K562 (cell line): ENCODE measurements around the gene IPO11. TPM values are rescaled to one million over a fixed set of nuclear protein-coding genes. Genes with fewer than 3 reads are reported as not detected.

ENCODE experiments used
- CEBPB ChIP-seq: fragments of 450-650 bp; IDR thresholded peaks from 2 replicates; pipeline ENCODE4 v1.6.1; 2016; ENCODE audit warnings: missing genetic modification characterization, missing compliant biosample characterization
- CHCHD3 ChIP-seq: fragments of 250-450 bp; sonication (Bioruptor Pico); IDR thresholded peaks from 2 replicates; pipeline ENCODE4 v2.1.2; 2022; ENCODE audit warnings: mild to moderate bottlenecking
- CREB3 ChIP-seq: fragments of 450-650 bp; conservative IDR thresholded peaks from 2 replicates; pipeline ENCODE4 v1.6.1; 2016; ENCODE audit warnings: missing genetic modification characterization, low read depth, mild to moderate bottlenecking, missing compliant biosample characterization, moderate library complexity
- DACH1 ChIP-seq: fragments of 450-650 bp; IDR thresholded peaks from 2 replicates; pipeline ENCODE4 v1.6.1; 2018; ENCODE audit not compliant: partially characterized antibody
- E2F3 ChIP-seq: fragments of 250-450 bp; sonication (Bioruptor Pico); IDR thresholded peaks from 2 replicates; pipeline ENCODE4 v1.4.0; 2020; ENCODE audit warnings: mild to moderate bottlenecking
- ELF2 ChIP-seq: fragments of 250-450 bp; sonication (Bioruptor Pico); IDR thresholded peaks from 2 replicates; pipeline ENCODE4 v1.5.0; 2021; ENCODE audit warnings: mild to moderate bottlenecking
- GATAD2B ChIP-seq: fragments of 450-650 bp; IDR thresholded peaks from 2 replicates; pipeline ENCODE4 v1.6.1; 2017; ENCODE audit warnings: mild to moderate bottlenecking, borderline replicate concordance
- HNRNPL ChIP-seq: fragments of 200-400 bp; formaldehyde crosslinking; IDR thresholded peaks from 2 replicates; pipeline ENCODE4 v1.6.1; 2017; ENCODE audit warnings: low read depth, mild to moderate bottlenecking, low read length
- IFI16 ChIP-seq: fragments of 250-450 bp; sonication (Bioruptor Pico); IDR thresholded peaks from 2 replicates; pipeline ENCODE4 v2.1.2; 2022; ENCODE audit warnings: mild to moderate bottlenecking, inconsistent platforms
- KHSRP ChIP-seq: fragments of 450-650 bp; IDR thresholded peaks from 2 replicates; pipeline ENCODE4 v1.6.1; 2017
- MNT ChIP-seq, 2 experiments: fragments of 450-650 bp; conservative IDR thresholded peaks; 2 replicates each; pipeline ENCODE4 v1.6.1; 2017; ENCODE audit warnings: mild to moderate bottlenecking in 2 of 2, moderate library complexity in 2 of 2
- PML ChIP-seq: IDR thresholded peaks from 2 replicates; pipeline ENCODE4 v1.6.1; 2012; ENCODE audit warnings: low read length, inconsistent platforms
- POLR2H ChIP-seq: IDR thresholded peaks from 2 replicates; pipeline ENCODE4 v1.6.1; 2016; ENCODE audit warnings: missing genetic modification characterization, low read depth, mild to moderate bottlenecking, control low read depth, missing compliant biosample characterization, moderate library complexity
- PRDM10 ChIP-seq: fragments of 450-650 bp; IDR thresholded peaks from 2 replicates; pipeline ENCODE4 v1.6.1; 2018; ENCODE audit not compliant: partially characterized antibody
- PTRF ChIP-seq: fragments of 450-650 bp; IDR thresholded peaks from 2 replicates; pipeline ENCODE4 v1.6.1; 2016; ENCODE audit warnings: mild to moderate bottlenecking, missing genetic modification characterization, missing compliant biosample characterization
- RBFOX2 ChIP-seq: fragments of 200-400 bp; formaldehyde crosslinking; IDR thresholded peaks from 2 replicates; pipeline ENCODE4 v1.6.1; 2017; ENCODE audit warnings: low read depth, mild to moderate bottlenecking, low read length, moderate library complexity
- TBP ChIP-seq: optimal IDR thresholded peaks from 2 replicates; pipeline ENCODE3; 2011; ENCODE audit warnings: low read depth, low read length, improper control_type of control experiment
- TRIM25 ChIP-seq: fragments of 450-650 bp; IDR thresholded peaks from 2 replicates; pipeline ENCODE4 v1.7.0; 2016; ENCODE audit warnings: borderline replicate concordance
- ZFX ChIP-seq: sonication (generic); formaldehyde crosslinking; IDR thresholded peaks from 2 replicates; pipeline ENCODE4 v1.8.0; 2022; ENCODE audit warnings: mild to moderate bottlenecking, missing genetic modification reagents, moderate library complexity
- ZNF146 ChIP-seq: IDR thresholded peaks from one replicate; pipeline ENCODE4 v1.6.1; 2018; ENCODE audit warnings: missing compliant biosample characterization; ENCODE audit not compliant: unreplicated experiment
- ZNF717 ChIP-seq: fragments of 250-450 bp; sonication (Bioruptor Pico); IDR thresholded peaks from 2 replicates; pipeline ENCODE4 v1.5.0; 2021
- polyA plus RNA-seq, 8 experiments: library from polyadenylated mRNA; depleted of rRNA in 4 of 8; stranded (reverse) in 5 of 8; unstranded in 3 of 8; fragments of >200 nt; fragmentation: Nextera tagmentation in 2 of 8; fragmentation: Illumina TruSeq in 1 of 8; extraction: Ambion mirVana in 2 of 8; extraction: Trizol in 1 of 8; gene quantifications; 2 replicates each; pipeline versions ENCODE4 v1.2.1 to v1.2.3, GENCODE V29; 2011 to 2014; ENCODE audit warnings: inconsistent platforms in 1 of 8, missing spikeins in 1 of 8
- total RNA-seq, 7 experiments: library from RNA; depleted of rRNA in 6 of 7; stranded (reverse); fragments of >200 nt in 6 of 7; fragmentation: Illumina TruSeq in 2 of 7; extraction: Trizol in 2 of 7; gene quantifications; 2 replicates each; pipeline versions ENCODE4 v1.2.1 to v1.2.3, GENCODE V29; 2011 to 2021; ENCODE audit warnings: low replicate concordance in 1 of 7
- TF ChIP-seq, protein P1 (sequence below): fragments of 450-650 bp; formaldehyde crosslinking; IDR thresholded peaks from 2 replicates; pipeline ENCODE4 v1.4.0; 2020; ENCODE audit warnings: mild to moderate bottlenecking, moderate library complexity

IPO11 gene
- total and polyA plus RNA-seq, 9 of the 15 experiments (the other 6 are each of a cell fraction or from before 2014, with no cell fraction given) = 38.7 to 96.0 (median 70.9) TPM

DNA sequence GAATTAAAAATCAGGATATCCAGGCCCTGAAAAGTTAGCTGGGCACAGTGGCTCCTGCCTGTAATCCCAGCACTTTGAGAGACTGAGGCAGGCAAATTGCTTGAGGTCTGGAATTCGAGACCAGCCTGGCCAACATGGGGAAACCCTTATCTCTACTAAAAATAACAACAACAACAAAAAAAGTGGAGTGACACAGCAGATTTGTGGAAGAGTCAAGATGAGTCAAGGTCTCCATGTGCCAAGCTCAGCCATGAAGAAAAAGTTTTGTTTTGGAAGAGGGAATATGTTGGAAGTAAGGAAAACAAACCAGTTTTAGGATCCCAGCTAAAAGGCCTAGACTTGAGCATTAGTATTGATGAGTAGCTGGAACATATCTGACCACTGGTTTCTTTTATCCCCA is 180.8 kb downstream of the IPO11 start (continued):
- no peak for TF ChIP-seq PRDM10
- TF ChIP-seq ZNF146 = no peak
- TF ChIP-seq CHCHD3 (CRISPR knock-in tag) = no peak
- TF ChIP-seq, protein P1, sequence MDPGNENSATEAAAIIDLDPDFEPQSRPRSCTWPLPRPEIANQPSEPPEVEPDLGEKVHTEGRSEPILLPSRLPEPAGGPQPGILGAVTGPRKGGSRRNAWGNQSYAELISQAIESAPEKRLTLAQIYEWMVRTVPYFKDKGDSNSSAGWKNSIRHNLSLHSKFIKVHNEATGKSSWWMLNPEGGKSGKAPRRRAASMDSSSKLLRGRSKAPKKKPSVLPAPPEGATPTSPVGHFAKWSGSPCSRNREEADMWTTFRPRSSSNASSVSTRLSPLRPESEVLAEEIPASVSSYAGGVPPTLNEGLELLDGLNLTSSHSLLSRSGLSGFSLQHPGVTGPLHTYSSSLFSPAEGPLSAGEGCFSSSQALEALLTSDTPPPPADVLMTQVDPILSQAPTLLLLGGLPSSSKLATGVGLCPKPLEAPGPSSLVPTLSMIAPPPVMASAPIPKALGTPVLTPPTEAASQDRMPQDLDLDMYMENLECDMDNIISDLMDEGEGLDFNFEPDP (CRISPR knock-in tag) = no peak
- TF ChIP-seq ZNF717 = no peak
- no peak for TF ChIP-seq KHSRP
- TF ChIP-seq PML = no peak
- TF ChIP-seq IFI16 (CRISPR knock-in tag) = no peak
- TF ChIP-seq HNRNPL = no peak
- TF ChIP-seq GATAD2B = no peak
- TF ChIP-seq E2F3 (CRISPR knock-in tag) = no peak
- TF ChIP-seq MNT (conservative IDR thresholded peaks at IDR 0.05) = peak in 1 of 2 experiments; percentile 19; a peak in 1 of 4 replicates
- no peak for TF ChIP-seq ELF2 (CRISPR knock-in tag)
- no peak for TF ChIP-seq DACH1
- TF ChIP-seq ZFX = no peak
- no peak for TF ChIP-seq TBP
- TF ChIP-seq POLR2H (tag) = no peak
- no peak for TF ChIP-seq TRIM25
- no peak for TF ChIP-seq CREB3 (tag)
- TF ChIP-seq CEBPB (tag) = no peak
- no peak for TF ChIP-seq PTRF
- no peak for TF ChIP-seq RBFOX2
